ENCODE data around the gene BRWD1.

DNA sequence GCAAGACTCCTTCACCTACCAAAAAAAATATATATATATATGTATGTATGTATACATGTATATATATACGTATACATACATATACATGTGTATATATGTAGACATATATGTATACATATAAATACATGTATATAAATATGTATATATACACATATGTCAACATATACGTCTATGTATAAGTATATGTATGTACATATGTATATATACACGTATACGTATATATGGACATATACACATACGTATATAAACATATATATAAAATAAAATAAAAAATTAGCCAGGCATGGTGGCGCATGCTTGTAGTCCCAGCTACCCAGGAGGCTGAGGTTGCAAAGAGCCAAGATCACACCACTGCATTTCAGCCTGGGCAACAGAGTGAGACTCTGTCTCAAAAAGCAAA, 31.6 kb downstream of the BRWD1 start:
- TF ChIP-seq, protein P1, sequence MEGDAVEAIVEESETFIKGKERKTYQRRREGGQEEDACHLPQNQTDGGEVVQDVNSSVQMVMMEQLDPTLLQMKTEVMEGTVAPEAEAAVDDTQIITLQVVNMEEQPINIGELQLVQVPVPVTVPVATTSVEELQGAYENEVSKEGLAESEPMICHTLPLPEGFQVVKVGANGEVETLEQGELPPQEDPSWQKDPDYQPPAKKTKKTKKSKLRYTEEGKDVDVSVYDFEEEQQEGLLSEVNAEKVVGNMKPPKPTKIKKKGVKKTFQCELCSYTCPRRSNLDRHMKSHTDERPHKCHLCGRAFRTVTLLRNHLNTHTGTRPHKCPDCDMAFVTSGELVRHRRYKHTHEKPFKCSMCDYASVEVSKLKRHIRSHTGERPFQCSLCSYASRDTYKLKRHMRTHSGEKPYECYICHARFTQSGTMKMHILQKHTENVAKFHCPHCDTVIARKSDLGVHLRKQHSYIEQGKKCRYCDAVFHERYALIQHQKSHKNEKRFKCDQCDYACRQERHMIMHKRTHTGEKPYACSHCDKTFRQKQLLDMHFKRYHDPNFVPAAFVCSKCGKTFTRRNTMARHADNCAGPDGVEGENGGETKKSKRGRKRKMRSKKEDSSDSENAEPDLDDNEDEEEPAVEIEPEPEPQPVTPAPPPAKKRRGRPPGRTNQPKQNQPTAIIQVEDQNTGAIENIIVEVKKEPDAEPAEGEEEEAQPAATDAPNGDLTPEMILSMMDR (IDR thresholded peaks at IDR 0.05): no peak
- TF ChIP-seq POLR2A (IDR thresholded peaks at IDR 0.05; ENCODE audit: low read depth): no peak
- TF ChIP-seq POLR2AphosphoS5 (IDR thresholded peaks at IDR 0.05): no peak

Data from esophagus muscularis mucosa (tissue), 3 donors.